ENCODE data around the gene CRYBB1. TPM values are rescaled to one million over a fixed set of nuclear protein-coding genes. Genes with fewer than 3 reads are reported as not detected.
A peak's percentile ranks its signal among the peaks of the same experiment; 100 is the strongest.
"Not testable (repeated sequence)": the region's sequence is repeated elsewhere in the genome, so short reads cannot be mapped to it uniquely, and the experiment has no call there.

The CRYBB1 gene
- total and polyA plus RNA-seq, 5 donors = 0.25 to 1.3 (median 0.91) TPM

DNA sequence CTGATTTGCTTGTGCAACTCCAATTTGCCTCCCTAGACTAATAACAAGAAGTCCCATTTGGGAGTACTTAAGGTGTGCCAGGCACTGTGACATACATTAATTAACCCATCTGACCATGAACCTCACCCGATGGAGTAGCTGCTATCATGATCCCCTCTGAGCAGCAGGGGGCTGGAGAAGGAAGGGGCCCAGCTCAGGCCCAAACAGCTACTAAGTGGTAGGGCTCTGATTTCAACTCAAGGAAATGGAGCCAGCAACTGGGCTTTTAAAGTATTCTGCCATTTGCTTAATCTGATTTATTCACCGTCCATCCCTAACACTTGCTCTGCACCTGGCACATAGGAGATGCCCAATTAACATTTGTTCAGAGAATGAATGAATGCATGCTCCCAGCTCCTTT is 1.2 kb downstream of the CRYBB1 start:
- Histone ChIP-seq H3K4me3 (ENCODE audit: low read length) (no peak overlapping the region), H3K27ac (ENCODE audit: low read length) (no peak overlapping the region), H3K9me3 (ENCODE audit: control insufficient read depth, low read length) (no peaks in the 10 kb centered on the region), H3K27me3 (ENCODE audit: control insufficient read depth, insufficient read depth) (no peaks in the 10 kb centered on the region), H3K4me1 (ENCODE audit: control insufficient read depth, insufficient read depth, low read length) (no peaks in the 10 kb centered on the region)
- 43% methylated on average over 2 of the region's 2 CpGs for WGBS
- no peak for DNase-seq
- ATAC-seq = no peak
- intact Hi-C loops (cut with DNase I) = no loop called here

DNA sequence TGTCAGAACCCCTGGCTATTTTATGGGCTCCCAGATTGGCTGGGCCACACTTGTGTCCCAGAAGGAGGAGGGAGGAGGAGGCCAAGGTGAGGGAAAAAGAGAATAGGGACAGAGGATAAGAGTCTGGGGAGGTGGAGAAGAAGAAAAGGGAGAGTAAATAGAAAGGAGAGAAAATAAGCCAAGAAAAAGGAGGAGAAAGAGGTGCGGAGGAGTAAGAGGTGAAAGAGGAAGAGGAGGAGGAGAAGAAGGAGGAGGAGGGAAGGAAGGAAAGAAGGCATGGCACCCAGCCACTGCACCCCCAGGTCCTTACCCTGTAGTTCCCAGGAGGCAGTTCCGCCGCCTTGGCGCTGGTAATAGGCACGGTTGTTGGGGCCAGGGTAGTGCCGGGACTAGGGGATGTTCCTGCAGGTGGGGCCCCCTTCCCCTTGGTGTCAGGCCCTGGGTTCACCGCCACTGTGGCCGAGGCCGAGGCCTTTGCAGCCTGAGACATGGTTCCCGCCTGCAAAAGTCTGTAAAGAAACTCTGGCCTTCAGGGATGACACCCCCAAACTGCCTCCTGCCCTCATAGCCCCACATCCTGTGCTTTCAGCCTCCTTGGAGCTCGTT is 1.9 kb downstream of the CRYBB1 start:
- ATAC-seq = no peak

DNA sequence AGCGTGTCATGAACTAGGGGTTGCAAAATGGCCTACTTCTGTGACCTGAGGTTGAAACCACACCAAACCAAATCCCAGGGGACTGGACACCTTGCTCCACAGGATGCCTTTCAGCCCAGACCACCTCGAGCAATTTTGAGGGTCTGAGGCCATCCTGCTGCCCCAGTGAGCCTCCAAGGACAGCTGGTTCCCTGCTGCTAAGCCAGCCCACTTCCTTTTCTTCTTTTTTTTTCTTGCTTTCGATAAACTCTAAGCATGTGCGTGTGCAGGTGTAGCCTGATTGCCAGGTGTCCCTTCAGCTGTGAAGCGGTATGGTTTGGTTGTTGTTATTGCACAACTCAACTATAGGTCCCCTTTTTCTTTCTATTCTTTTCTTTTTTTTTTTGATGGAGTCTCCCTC is 2.7 kb downstream of the CRYBB1 start:
- Histone ChIP-seq H3K9me3 (ENCODE audit: control insufficient read depth, low read length) (no peaks in the 10 kb centered on the region), H3K27ac (ENCODE audit: low read length) (no peak overlapping the region), H3K4me3 (ENCODE audit: low read length) (no peak overlapping the region), H3K4me1 (ENCODE audit: control insufficient read depth, insufficient read depth, low read length) (no peaks in the 10 kb centered on the region), H3K27me3 (ENCODE audit: control insufficient read depth, insufficient read depth) (no peaks in the 10 kb centered on the region)
- DNase-seq = no peak
- intact Hi-C loops (cut with DNase I) = no loop called here
- ATAC-seq = no peak
- WGBS = 54% methylated on average over 5 of the region's 5 CpGs

More for the DNA sequence above, 1.9 kb downstream of the CRYBB1 start:
- intact Hi-C loops (cut with DNase I) = no loop called here
- H3K9me3 ChIP-seq (ENCODE audit: control insufficient read depth, low read length) = no peaks in the 10 kb centered on the region
- no peaks in the 10 kb centered on the region for H3K27me3 ChIP-seq (ENCODE audit: control insufficient read depth, insufficient read depth)
- no peaks in the 10 kb centered on the region for H3K4me1 ChIP-seq (ENCODE audit: control insufficient read depth, insufficient read depth, low read length)
- H3K4me3 ChIP-seq (ENCODE audit: low read length) = no peak overlapping the region
- no peak for DNase-seq
- WGBS = 64% methylated on average over 11 of the region's 11 CpGs
- H3K27ac ChIP-seq (ENCODE audit: low read length) = no peak overlapping the region

DNA sequence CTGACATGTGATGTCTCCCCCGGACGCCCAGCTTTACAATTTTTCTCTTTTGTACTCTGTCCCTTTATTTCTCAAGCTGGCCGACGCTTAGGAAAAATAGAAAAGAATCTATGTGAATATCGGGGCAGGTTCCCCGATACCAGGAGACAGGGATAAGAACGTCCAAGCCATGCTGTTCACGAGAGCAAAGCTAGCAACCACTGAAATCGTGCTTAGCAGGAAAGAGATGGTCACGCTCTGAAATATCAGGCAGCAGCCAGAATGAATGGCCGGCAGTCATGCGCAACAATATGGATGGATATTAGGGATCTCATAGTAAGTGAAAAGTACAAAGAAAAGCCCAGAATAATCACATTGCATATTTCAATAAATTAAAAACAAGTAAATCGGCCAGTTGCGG is 3.5 kb downstream of the CRYBB1 start:
- 41% methylated on average over 14 of the region's 14 CpGs for WGBS
- intact Hi-C loops (cut with DNase I) = no loop called here
- H3K27ac ChIP-seq (ENCODE audit: low read length) = no peak overlapping the region

DNA sequence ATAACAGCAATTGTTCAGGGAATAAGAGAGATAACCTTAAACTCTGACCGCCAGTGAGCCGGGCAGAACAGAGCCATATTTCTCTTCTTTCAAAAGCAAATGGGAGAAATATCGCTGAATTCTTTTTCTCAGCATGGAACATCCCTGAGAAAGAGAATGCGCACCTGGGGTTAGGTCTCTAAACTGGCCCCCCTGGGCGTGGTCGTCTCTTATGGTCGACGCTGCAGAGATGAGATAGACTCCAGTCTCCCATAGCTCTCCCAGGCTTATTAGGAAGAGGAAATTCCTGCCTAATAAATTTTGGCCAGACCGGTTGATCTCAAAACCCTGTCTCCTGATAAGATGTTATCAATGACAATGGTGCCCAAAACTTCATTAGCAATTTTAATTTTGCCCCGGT is 4.1 kb downstream of the CRYBB1 start:
- ATAC-seq; intact Hi-C loops (cut with DNase I); H3K27me3 ChIP-seq (ENCODE audit: control insufficient read depth, insufficient read depth); DNase-seq; H3K4me1 ChIP-seq (ENCODE audit: control insufficient read depth, insufficient read depth, low read length); H3K4me3 ChIP-seq (ENCODE audit: low read length); H3K9me3 ChIP-seq (ENCODE audit: control insufficient read depth, low read length); H3K27ac ChIP-seq (ENCODE audit: low read length): not testable (repeated sequence)
- 10% methylated on average over 10 of the region's 10 CpGs for WGBS

More for the DNA sequence above, 3.5 kb downstream of the CRYBB1 start:
- no peaks in the 10 kb centered on the region for H3K9me3 ChIP-seq (ENCODE audit: control insufficient read depth, low read length)
- ATAC-seq = no peak
- no peak overlapping the region for H3K4me3 ChIP-seq (ENCODE audit: low read length)
- H3K4me1 ChIP-seq (ENCODE audit: control insufficient read depth, insufficient read depth, low read length) = no peaks in the 10 kb centered on the region
- no peaks in the 10 kb centered on the region for H3K27me3 ChIP-seq (ENCODE audit: control insufficient read depth, insufficient read depth)
- no peak for DNase-seq

DNA sequence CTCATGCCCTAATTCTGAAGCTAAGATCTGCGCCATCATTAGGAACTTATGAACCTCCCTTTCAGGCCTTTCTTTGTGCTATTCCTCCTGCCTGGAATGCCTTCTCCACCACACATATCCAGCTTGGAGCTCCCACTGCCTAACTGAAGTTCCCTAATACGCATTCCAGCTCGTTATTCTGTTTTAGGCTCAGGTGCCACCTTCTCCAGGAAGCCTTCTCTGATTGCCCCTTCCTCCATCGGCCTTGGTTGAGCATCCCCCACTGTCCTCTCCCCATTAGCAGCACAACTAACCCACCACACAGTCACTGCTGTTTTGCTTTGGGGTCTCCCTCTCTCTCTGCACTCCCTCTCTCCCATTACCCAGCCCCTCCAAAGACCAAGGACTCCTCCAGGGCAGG is 5.2 kb downstream of the CRYBB1 start:
- WGBS = 85% methylated on average over 4 of the region's 4 CpGs
- no peaks in the 10 kb centered on the region for H3K4me1 ChIP-seq (ENCODE audit: control insufficient read depth, insufficient read depth, low read length)
- DNase-seq (no peak), ATAC-seq (no peak)
- no peaks in the 10 kb centered on the region for H3K27me3 ChIP-seq (ENCODE audit: control insufficient read depth, insufficient read depth)
- no peak overlapping the region for H3K4me3 ChIP-seq (ENCODE audit: low read length)
- intact Hi-C loops (cut with DNase I) = no loop called here
- H3K9me3 ChIP-seq (ENCODE audit: control insufficient read depth, low read length) = no peaks in the 10 kb centered on the region
- no peak overlapping the region for H3K27ac ChIP-seq (ENCODE audit: low read length)

DNA sequence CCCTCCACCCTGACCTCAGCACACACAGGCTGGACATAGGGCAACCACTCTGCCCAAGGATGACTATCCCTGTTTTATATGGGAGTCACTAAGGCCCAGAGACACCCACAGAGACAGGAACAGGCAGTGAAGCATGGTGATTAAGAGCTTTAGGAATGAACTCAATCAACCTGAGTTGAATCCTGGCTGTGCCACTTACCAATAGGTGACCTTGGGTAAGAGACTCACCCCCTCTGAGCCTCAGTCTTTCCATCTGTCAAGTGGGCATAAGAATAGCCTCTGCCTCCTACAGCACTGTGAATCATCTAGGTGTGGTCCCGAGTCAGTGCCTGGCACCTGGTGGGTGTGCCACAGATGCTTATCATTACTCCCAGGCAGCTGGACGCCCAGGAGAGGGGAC is 6.8 kb downstream of the CRYBB1 start:
- H3K9me3 ChIP-seq (ENCODE audit: control insufficient read depth, low read length) = no peaks in the 10 kb centered on the region
- H3K27me3 ChIP-seq (ENCODE audit: control insufficient read depth, insufficient read depth) = no peaks in the 10 kb centered on the region
- 80% methylated on average over 2 of the region's 2 CpGs for WGBS
- intact Hi-C loops (cut with DNase I) = no loop called here
- H3K27ac ChIP-seq (ENCODE audit: low read length) = no peak overlapping the region
- no peak for DNase-seq
- H3K4me3 ChIP-seq (ENCODE audit: low read length) = no peak overlapping the region
- ATAC-seq = peak in 1 of 2 donors; percentile 19
- H3K4me1 ChIP-seq (ENCODE audit: control insufficient read depth, insufficient read depth, low read length) = no peaks in the 10 kb centered on the region

DNA sequence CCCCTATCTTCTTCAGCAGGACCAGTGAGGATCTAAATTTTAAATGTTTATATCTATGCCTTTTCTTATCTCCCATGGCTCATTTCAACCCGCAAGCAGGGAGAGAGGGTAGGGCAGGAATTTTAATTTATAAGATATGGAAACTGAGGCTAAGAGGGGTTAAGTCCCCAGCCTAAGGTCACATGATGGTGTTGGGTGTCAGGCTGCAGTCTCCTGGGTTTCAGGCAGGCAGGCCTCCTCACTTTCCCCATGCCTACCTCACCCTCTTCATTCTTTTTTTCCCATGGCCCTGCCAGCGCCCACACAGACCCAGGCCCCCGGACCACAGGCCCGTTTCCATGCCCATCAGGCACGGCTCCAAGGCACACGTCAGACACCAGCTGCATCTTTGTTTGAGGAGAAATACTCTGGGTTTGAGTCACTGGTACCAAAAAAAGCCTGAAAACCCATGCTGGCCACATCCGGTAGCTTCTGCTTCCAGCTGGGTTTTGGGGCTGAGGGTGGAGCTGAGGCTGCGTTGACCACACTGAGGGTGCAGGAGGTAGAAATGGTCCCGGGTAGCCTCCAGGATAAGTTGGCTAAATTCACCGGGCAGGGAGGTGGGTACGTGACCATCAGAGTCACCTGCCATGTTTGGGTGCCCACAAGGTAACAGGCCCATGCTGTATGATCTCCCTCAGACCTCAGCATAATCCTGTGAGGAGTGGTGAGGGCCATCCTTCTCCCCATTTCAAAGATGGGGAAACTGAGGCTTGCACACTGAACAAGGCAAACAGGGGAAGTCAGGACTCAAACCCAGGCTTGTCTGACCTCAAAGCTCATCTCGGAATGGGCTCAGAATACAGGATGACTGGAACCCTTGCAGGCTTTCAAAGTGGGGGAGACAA is 7.5 kb downstream of the CRYBB1 start:
- H3K27me3 ChIP-seq (ENCODE audit: control insufficient read depth, insufficient read depth) = no peaks in the 10 kb centered on the region
- H3K4me3 ChIP-seq (ENCODE audit: low read length) = no peak overlapping the region
- no peak for DNase-seq
- 63% methylated on average over 12 of the region's 12 CpGs for WGBS
- H3K27ac ChIP-seq (ENCODE audit: low read length) = no peak overlapping the region
- no peak for ATAC-seq
- no peaks in the 10 kb centered on the region for H3K4me1 ChIP-seq (ENCODE audit: control insufficient read depth, insufficient read depth, low read length)
- H3K9me3 ChIP-seq (ENCODE audit: control insufficient read depth, low read length) = no peaks in the 10 kb centered on the region
- intact Hi-C loops (cut with DNase I) = no loop called here

DNA sequence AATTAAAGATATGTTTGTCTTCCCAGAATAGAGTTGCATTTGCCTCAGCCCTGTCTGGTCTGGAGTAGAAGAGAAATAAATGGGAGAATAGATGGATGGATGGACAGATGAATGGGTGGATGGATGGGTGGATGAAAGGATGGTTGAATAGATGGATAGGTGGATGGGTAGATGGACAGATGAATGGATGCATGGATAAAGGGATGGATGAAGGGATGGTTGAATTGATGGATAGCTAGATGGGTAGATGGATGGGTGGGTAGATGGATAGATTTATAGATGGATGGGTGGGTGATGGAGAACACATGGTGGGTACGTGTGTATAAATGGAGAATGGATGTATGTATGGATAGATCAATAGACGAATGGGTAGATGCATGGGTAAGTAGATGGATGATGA is 8.5 kb downstream of the CRYBB1 start:
- no peaks in the 10 kb centered on the region for H3K27me3 ChIP-seq (ENCODE audit: control insufficient read depth, insufficient read depth)
- WGBS = 89% methylated on average over 2 of the region's 2 CpGs
- ATAC-seq = no peak
- no peaks in the 10 kb centered on the region for H3K9me3 ChIP-seq (ENCODE audit: control insufficient read depth, low read length)
- no peaks in the 10 kb centered on the region for H3K4me1 ChIP-seq (ENCODE audit: control insufficient read depth, insufficient read depth, low read length)
- H3K27ac ChIP-seq (ENCODE audit: low read length) = no peak overlapping the region
- H3K4me3 ChIP-seq (ENCODE audit: low read length) = no peak overlapping the region
- intact Hi-C loops (cut with DNase I) = no loop called here
- DNase-seq = no peak

DNA sequence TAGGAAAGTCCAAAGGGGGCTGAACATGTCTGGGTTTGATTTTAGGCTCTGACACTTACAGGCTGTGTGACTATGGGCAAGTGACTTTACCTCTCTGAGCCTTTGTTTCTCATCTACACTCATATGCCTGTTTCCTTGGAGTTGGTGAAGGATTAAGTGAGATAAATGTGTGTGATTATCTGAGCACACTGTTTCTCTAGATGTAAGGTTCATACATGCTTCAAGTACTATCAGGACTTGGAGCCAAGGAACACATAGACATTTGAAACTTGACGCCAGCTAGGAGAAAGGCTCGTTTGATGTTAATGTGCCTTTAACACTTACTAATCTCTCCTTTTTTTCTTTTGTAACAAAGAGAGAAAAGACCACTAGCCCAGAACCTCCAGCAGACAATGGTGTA is 9.7 kb downstream of the CRYBB1 start:
- no peak overlapping the region for H3K4me3 ChIP-seq (ENCODE audit: low read length)
- intact Hi-C loops (cut with DNase I) = no loop called here
- no peak for DNase-seq
- H3K9me3 ChIP-seq (ENCODE audit: control insufficient read depth, low read length) = no peaks in the 10 kb centered on the region
- no peak for ATAC-seq
- H3K4me1 ChIP-seq (ENCODE audit: control insufficient read depth, insufficient read depth, low read length) = no peaks in the 10 kb centered on the region
- WGBS = 25% methylated on average over 2 of the region's 2 CpGs
- no peaks in the 10 kb centered on the region for H3K27me3 ChIP-seq (ENCODE audit: control insufficient read depth, insufficient read depth)
- no peak overlapping the region for H3K27ac ChIP-seq (ENCODE audit: low read length)

DNA sequence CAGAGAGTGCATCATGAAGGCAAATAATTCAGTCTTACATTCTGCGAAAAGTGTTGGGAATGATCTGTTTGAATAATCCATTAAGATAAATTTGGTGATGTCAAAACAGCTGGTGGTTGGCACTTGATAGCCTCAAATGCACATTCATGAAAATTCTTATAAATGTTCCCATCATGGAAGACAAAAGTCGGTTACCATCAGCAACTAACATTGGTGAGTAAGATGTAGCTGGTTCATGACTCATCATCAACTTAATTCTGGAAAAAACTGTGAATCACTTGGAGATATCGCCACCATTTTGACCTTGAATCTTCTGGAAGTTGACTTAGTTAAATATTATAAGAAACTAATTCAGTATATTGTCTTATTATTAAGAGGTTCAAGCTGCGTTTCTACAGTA is 11.2 kb downstream of the CRYBB1 start:
- H3K9me3 ChIP-seq (ENCODE audit: control insufficient read depth, low read length) = no peaks in the 10 kb centered on the region
- intact Hi-C loops (cut with DNase I) = no loop called here
- ATAC-seq (no peak), DNase-seq (no peak)
- no peak overlapping the region for H3K27ac ChIP-seq (ENCODE audit: low read length)
- 91% methylated on average over 4 of the region's 4 CpGs for WGBS
- no peaks in the 10 kb centered on the region for H3K4me1 ChIP-seq (ENCODE audit: control insufficient read depth, insufficient read depth, low read length)
- no peak overlapping the region for H3K4me3 ChIP-seq (ENCODE audit: low read length)
- H3K27me3 ChIP-seq (ENCODE audit: control insufficient read depth, insufficient read depth) = no peaks in the 10 kb centered on the region
